Measurements from ENCODE around the gene PSG11. TPM values are rescaled to one million over a fixed set of nuclear protein-coding genes. Genes with fewer than 3 reads are reported as not detected.
A peak's percentile ranks its signal among the peaks of the same experiment; 100 is the strongest.
"Not testable (repeated sequence)": the region's sequence is repeated elsewhere in the genome, so short reads cannot be mapped to it uniquely, and the experiment has no call there.

PSG11 gene
- total RNA-seq, 1 donor: 0.43 TPM

GRCh38 chr19:43019588-43019987 lies 6.7 kb downstream of the PSG11 start:
- TF ChIP-seq CTCF (IDR thresholded peaks at IDR 0.05; ENCODE audit: insufficient read depth, low read depth, low read length): peak; percentile 25
- peak; percentile 28 for DNase-seq (ENCODE audit: low read depth)
- not testable (repeated sequence) for H3K4me3 ChIP-seq (ENCODE audit: low read depth, low read length)

GRCh38 chr19:43005841-43006240 lies 20.4 kb downstream of the PSG11 start:
- DNase-seq (ENCODE audit: low read depth); H3K4me3 ChIP-seq (ENCODE audit: low read depth, low read length): not testable (repeated sequence)

GRCh38 chr19:43004846-43005245 lies 21.4 kb downstream of the PSG11 start:
- not testable (repeated sequence) for H3K4me3 ChIP-seq (ENCODE audit: low read depth, low read length)
- DNase-seq (ENCODE audit: low read depth): peak; percentile 53

- H3K4me3 ChIP-seq (ENCODE audit: low read depth, low read length): not testable (repeated sequence)
Measured at GRCh38 chr19:43003634-43004033, 22.6 kb downstream of the PSG11 start.

GRCh38 chr19:43002948-43003347 lies 23.3 kb downstream of the PSG11 start:
- peak; percentile 22 for DNase-seq (ENCODE audit: low read depth)

More at GRCh38 chr19:43003634-43004033, 22.6 kb downstream of the PSG11 start:
- not testable (repeated sequence) for DNase-seq (ENCODE audit: low read depth)

GRCh38 chr19:42996161-42996560 lies 30.1 kb downstream of the PSG11 start:
- not testable (repeated sequence) for H3K4me3 ChIP-seq (ENCODE audit: low read depth, low read length); DNase-seq (ENCODE audit: low read depth)

More at GRCh38 chr19:43002948-43003347, 23.3 kb downstream of the PSG11 start:
- not testable (repeated sequence) for H3K4me3 ChIP-seq (ENCODE audit: low read depth, low read length)

GRCh38 chr19:42992029-42992604 lies 34.2 kb downstream of the PSG11 start:
- not testable (repeated sequence) for DNase-seq (ENCODE audit: low read depth); H3K4me3 ChIP-seq (ENCODE audit: low read depth, low read length)

- no peak for DNase-seq (ENCODE audit: low read depth)
- TF ChIP-seq CTCF (IDR thresholded peaks at IDR 0.05; ENCODE audit: insufficient read depth, low read depth, low read length): no peak
- no peak overlapping the region for H3K4me3 ChIP-seq (ENCODE audit: low read depth, low read length)
Measured at GRCh38 chr19:42989851-42990250, 36.4 kb downstream of the PSG11 start.

- not testable (repeated sequence) for H3K4me3 ChIP-seq (ENCODE audit: low read depth, low read length); DNase-seq (ENCODE audit: low read depth)
Measured at GRCh38 chr19:42989186-42989585, 37.1 kb downstream of the PSG11 start.

- not testable (repeated sequence) for DNase-seq (ENCODE audit: low read depth); H3K4me3 ChIP-seq (ENCODE audit: low read depth, low read length)
Measured at GRCh38 chr19:42988206-42988605, 38.1 kb downstream of the PSG11 start.

GRCh38 chr19:42985588-42985987 lies 40.7 kb downstream of the PSG11 start:
- no peak for TF ChIP-seq CTCF (IDR thresholded peaks at IDR 0.05; ENCODE audit: insufficient read depth, low read depth, low read length)
- no peak overlapping the region for H3K4me3 ChIP-seq (ENCODE audit: low read depth, low read length)
- no peak for DNase-seq (ENCODE audit: low read depth)

GRCh38 chr19:42982111-42982510 lies 44.2 kb downstream of the PSG11 start:
- not testable (repeated sequence) for DNase-seq (ENCODE audit: low read depth); H3K4me3 ChIP-seq (ENCODE audit: low read depth, low read length)

GRCh38 chr19:42971451-42971850 lies 54.8 kb downstream of the PSG11 start:
- DNase-seq (ENCODE audit: low read depth); H3K4me3 ChIP-seq (ENCODE audit: low read depth, low read length): not testable (repeated sequence)

Measured in fibroblast of villous mesenchyme (primary cell).